ENCODE measurements around the gene NOVA2.

GRCh38 chr19:46022431-46023310 is 49.0 kb upstream of the NOVA2 start, which contains the start of gene PGLYRP1:
- TF ChIP-seq CTCF (IDR thresholded peaks at IDR 0.05) (no peak), POLR2AphosphoS5 (IDR thresholded peaks at IDR 0.05) (no peak)

Measured in transverse colon (tissue), 4 donors.